ENCODE measurements around the gene RRAS2. TPM values are rescaled to one million over a fixed set of nuclear protein-coding genes. Genes with fewer than 3 reads are reported as not detected.

Gene RRAS2
- total RNA-seq, 2 experiments from 2014 or later: 87.9 to 92.0 TPM

- Mint-ChIP-seq H3K27ac (no peak overlapping the region), H3K36me3 (ENCODE audit: low read depth) (no peaks in the 10 kb centered on the region), H3K4me1 (ENCODE audit: low read depth) (no peaks in the 10 kb centered on the region), H3K27me3 (no peaks in the 10 kb centered on the region), H3K9me3 (no peaks in the 10 kb centered on the region), H3K4me3 (no peak overlapping the region)
- TF ChIP-seq CTCF (IDR thresholded peaks at IDR 0.05): no peak
- DNase-seq (no peak), ATAC-seq (no peak)
- intact Hi-C loops (cut with micrococcal nuclease): no loop called here
- ChIA-PET CTCF (interaction anchor here (1.4 to 1.6 kb wide), 2 partner anchors 20 to 88 kb away, joined by 3 read pairs; no protein-coding TSS in a partner anchor), POLR2A (no interaction called here)
These were observed 121.5 kb downstream of the RRAS2 start for GRCh38 chr11:14237444-14237961.

- Mint-ChIP-seq H3K36me3 (ENCODE audit: low read depth) (no peaks in the 10 kb centered on the region), H3K4me1 (ENCODE audit: low read depth) (no peaks in the 10 kb centered on the region), H3K9me3 (no peaks in the 10 kb centered on the region), H3K27me3 (no peaks in the 10 kb centered on the region), H3K4me3 (no peak overlapping the region), H3K27ac (no peak overlapping the region)
- CTCF ChIA-PET: no interaction called here
- DNase-seq: no peak
- no peak for ATAC-seq
- TF ChIP-seq CTCF (IDR thresholded peaks at IDR 0.05): no peak
- intact Hi-C loops (cut with micrococcal nuclease): no loop called here
- POLR2A ChIA-PET: no interaction called here
These were observed 123.3 kb downstream of the RRAS2 start for GRCh38 chr11:14235701-14236100.

- ChIA-PET POLR2A (no interaction called here), CTCF (interaction anchor here (1.2 kb wide), 2 partner anchors 278 to 462 kb away, joined by 3 to 6 read pairs; no protein-coding TSS in a partner anchor)
- TF ChIP-seq CTCF (IDR thresholded peaks at IDR 0.05): no peak
- intact Hi-C loops (cut with micrococcal nuclease): no loop called here
- Mint-ChIP-seq H3K4me1 (ENCODE audit: low read depth) (no peaks in the 10 kb centered on the region), H3K27ac (no peak overlapping the region), H3K27me3 (no peaks in the 10 kb centered on the region), H3K4me3 (no peak overlapping the region), H3K36me3 (ENCODE audit: low read depth) (no peaks in the 10 kb centered on the region), H3K9me3 (no peaks in the 10 kb centered on the region)
- no peak for ATAC-seq
- DNase-seq: no peak
These were observed 124.5 kb downstream of the RRAS2 start for GRCh38 chr11:14234446-14234845.

GRCh38 chr11:14232652-14233051, 126.3 kb downstream of the RRAS2 start:
- intact Hi-C loops (cut with micrococcal nuclease): no loop called here
- no peak overlapping the region for H3K27ac Mint-ChIP-seq
- no peak overlapping the region for H3K4me3 Mint-ChIP-seq
- POLR2A ChIA-PET: no interaction called here
- DNase-seq (no peak), ATAC-seq (no peak)
- CTCF ChIA-PET: interaction anchor here (1.3 to 1.5 kb wide), 3 partner anchors 15 to 18 kb away, joined by 3 to 4 read pairs (median 4); no protein-coding TSS in a partner anchor
- H3K9me3 Mint-ChIP-seq: no peaks in the 10 kb centered on the region
- no peaks in the 10 kb centered on the region for H3K4me1 Mint-ChIP-seq (ENCODE audit: low read depth)
- TF ChIP-seq CTCF (IDR thresholded peaks at IDR 0.05): no peak
- no peaks in the 10 kb centered on the region for H3K27me3 Mint-ChIP-seq
- H3K36me3 Mint-ChIP-seq (ENCODE audit: low read depth): no peaks in the 10 kb centered on the region

GRCh38 chr11:14230407-14230806, 128.6 kb downstream of the RRAS2 start:
- ATAC-seq: no peak
- no peak overlapping the region for H3K4me3 Mint-ChIP-seq
- ChIA-PET POLR2A (no interaction called here), CTCF (interaction anchor here (1.6 kb wide), 1 partner anchor 10 kb away, joined by 3 read pairs; no protein-coding TSS in a partner anchor)
- intact Hi-C loops (cut with micrococcal nuclease): no loop called here
- H3K27me3 Mint-ChIP-seq: no peaks in the 10 kb centered on the region
- H3K27ac Mint-ChIP-seq: no peak overlapping the region
- no peaks in the 10 kb centered on the region for H3K4me1 Mint-ChIP-seq (ENCODE audit: low read depth)
- no peak for DNase-seq
- no peak for TF ChIP-seq CTCF (IDR thresholded peaks at IDR 0.05)
- H3K36me3 Mint-ChIP-seq (ENCODE audit: low read depth): no peaks in the 10 kb centered on the region
- H3K9me3 Mint-ChIP-seq: no peaks in the 10 kb centered on the region
